GM12873 (cell line): ENCODE data around the gene DOCK2.

Experiments used
- CTCF ChIP-seq: IDR thresholded peaks from 2 replicates; pipeline ENCODE4 v1.5.1; 2012; ENCODE audit warnings: low read depth, mild to moderate bottlenecking, moderate library complexity, low read length, control low read depth; ENCODE audit not compliant: insufficient read depth; ENCODE audit errors: missing control alignments

The DOCK2 gene

DNA sequence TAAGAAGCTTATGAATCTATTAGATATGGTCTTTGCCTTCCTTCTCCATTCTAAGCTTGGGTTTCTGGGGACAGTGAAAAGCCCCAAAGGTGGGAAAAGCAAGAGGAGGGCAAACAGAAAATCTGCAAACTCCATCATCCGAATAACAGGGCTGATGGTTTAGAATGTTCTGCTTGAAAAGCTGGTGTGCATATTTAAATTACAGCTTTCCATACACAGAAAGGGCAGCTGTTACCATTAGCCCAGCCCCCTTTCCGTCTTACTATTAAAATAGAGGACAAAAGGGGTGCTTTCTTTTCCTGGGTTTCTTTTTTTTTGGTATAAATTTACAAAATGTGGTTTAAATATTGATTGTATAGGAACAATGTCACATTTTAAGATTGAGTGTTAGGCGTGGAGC lies 321.2 kb downstream of the DOCK2 start:
- TF ChIP-seq CTCF = no peak

- no peak for TF ChIP-seq CTCF
These were observed 323.6 kb downstream of the DOCK2 start for GRCh38 chr5:169960659-169961058.

- no peak for TF ChIP-seq CTCF
These were observed 327.2 kb downstream of the DOCK2 start for GRCh38 chr5:169964246-169964645.

DNA sequence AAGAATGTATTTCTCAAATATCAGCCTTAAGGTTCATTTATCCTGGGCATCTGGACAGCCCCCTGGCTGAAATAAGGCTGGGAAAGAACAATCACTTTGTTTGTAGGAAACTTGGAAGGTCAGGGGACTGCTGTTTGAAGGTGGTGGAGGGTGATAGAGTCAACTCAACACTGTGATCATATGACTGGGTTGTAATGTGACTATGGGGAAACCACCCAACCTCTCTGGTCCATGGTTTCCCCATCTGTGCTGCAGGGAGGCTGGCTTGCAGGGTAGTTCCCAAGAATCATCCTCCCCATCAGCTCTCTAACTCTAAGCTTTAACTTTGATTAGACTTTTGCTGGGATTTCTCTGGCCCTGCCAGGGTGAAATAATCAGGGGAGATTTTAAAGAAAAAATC lies 333.3 kb downstream of the DOCK2 start:
- no peak for TF ChIP-seq CTCF

DNA sequence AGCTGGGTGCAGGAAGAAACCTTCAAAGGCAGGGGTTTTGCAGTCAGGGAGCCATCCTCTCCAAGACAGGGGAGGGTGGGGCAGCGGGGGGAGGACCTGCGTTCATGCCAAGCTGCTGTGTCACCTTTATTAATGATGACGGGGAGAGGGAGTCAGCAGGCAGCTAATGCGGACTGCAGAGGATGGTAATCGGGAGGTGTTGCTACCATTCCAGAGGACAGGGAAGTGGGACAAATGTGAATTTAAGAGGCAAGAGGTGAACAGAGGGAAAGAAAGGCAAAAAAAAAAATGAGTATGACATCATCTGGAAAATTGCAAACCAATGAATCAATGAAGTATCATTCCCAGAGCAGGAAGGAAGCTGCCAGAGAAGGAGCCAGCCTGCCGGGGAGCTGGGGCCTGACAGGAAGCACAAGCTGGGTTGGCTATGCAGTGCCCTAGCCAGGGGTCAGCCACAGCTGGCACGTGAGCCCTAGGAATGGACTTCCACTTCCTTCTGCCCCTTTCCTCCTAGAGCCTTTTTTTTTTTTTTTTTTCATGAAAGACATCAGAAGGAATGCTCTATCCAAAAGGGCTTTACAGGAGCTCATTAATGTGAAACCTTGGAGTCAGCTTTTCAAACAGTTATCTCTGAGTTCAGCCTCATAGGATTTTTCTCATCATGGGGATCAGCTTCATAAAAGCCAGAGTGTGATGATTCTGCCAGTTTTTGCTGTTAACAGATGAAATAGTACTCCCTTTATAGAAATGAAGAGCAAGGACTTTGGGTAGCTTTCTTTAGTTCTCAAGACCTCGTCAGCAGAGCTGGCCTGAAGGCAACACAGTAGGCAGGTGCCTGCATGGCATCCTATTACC lies 334.1 kb downstream of the DOCK2 start:
- TF ChIP-seq CTCF = no peak

DNA sequence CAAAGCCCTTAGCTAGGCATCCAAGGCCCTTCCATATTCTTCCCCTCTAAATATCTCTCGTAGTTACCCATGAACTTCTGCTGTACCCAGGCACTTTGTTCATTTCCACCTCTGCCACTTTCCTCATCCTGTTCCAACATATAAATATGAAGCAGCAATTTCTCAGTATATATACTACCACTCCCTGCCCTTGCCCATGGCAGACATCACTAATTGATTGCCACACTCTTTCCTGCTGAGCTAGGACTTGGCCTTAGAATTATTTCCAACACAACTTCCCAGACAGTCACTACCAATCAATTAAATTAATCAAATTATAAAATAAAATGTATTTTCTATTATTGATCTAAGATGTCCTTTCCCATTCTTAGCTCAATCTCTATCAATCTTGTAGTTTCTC lies 334.7 kb downstream of the DOCK2 start:
- TF ChIP-seq CTCF = no peak

DNA sequence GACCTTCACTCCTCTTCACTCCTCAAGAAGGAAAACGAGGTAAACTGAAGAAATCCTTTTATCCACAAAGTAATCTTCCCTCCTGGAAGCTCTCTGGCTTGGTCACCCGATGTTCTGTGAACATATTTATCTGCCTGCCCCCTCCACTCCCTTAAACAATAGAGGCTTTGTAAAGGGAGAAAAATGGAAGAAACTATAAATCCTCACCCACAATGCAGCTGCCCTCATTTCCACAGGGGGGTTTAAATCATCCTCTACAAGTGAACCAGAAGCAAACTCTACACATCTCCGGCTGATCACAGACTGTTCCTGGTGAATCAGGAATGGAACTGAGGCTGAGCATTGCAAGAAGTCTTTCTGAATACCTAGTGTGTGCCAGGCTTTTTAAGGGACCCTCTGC lies 336.0 kb downstream of the DOCK2 start:
- no peak for TF ChIP-seq CTCF
